ENCODE results near the gene OR7G1.

Gene OR7G1

DNA sequence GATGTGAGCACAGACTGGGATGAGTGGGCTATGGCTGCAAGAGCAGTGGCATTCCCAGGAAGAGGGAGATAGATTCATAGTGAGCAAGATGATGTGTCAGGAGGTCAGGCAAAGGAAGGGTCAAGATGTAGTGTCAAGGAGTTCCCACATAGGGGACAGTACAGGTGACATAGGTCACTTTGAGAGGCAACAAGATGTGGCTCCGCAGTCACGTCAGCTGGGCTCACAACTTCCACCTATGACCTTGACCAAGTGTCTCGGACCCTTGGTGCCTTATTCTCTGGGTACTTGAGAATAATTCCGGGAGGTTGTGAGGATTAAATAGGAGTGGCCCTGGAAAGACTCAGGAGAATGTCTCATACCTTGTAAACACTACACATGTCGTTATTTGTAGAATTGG is 35.1 kb upstream of the OR7G1 start:
- TF ChIP-seq, protein P1, sequence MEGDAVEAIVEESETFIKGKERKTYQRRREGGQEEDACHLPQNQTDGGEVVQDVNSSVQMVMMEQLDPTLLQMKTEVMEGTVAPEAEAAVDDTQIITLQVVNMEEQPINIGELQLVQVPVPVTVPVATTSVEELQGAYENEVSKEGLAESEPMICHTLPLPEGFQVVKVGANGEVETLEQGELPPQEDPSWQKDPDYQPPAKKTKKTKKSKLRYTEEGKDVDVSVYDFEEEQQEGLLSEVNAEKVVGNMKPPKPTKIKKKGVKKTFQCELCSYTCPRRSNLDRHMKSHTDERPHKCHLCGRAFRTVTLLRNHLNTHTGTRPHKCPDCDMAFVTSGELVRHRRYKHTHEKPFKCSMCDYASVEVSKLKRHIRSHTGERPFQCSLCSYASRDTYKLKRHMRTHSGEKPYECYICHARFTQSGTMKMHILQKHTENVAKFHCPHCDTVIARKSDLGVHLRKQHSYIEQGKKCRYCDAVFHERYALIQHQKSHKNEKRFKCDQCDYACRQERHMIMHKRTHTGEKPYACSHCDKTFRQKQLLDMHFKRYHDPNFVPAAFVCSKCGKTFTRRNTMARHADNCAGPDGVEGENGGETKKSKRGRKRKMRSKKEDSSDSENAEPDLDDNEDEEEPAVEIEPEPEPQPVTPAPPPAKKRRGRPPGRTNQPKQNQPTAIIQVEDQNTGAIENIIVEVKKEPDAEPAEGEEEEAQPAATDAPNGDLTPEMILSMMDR (IDR thresholded peaks at IDR 0.05; ENCODE audit: insufficient read depth, low read depth, low read length, missing control alignments): no peak
- DNase-seq (ENCODE audit: low read depth): no peak
- no peak overlapping the region for H3K4me3 ChIP-seq (ENCODE audit: low read length)

DNA sequence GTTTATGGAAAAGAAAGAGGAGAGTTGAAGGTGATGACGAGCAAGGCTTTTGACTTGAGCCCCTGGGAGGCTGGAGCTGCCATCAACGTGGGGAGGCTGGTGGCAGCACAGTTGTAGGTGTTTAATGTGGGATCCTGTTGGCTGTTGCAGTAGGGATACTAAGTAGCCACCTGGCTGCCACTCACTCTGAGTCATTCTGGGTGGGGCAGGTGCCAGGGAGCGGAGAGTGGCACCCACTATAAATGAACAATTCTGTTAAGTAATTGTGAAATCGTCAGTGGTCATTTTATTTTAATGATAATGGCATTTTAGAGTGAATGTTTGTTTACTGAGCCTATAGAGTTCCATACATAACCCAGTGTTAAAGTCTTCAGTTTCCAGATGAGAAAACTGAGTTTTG is 34.4 kb upstream of the OR7G1 start:
- H3K4me3 ChIP-seq (ENCODE audit: low read length): no peak overlapping the region
- TF ChIP-seq, protein P1 (IDR thresholded peaks at IDR 0.05; ENCODE audit: insufficient read depth, low read depth, low read length, missing control alignments): no peak
- peak; percentile 61 for DNase-seq (ENCODE audit: low read depth)

DNA sequence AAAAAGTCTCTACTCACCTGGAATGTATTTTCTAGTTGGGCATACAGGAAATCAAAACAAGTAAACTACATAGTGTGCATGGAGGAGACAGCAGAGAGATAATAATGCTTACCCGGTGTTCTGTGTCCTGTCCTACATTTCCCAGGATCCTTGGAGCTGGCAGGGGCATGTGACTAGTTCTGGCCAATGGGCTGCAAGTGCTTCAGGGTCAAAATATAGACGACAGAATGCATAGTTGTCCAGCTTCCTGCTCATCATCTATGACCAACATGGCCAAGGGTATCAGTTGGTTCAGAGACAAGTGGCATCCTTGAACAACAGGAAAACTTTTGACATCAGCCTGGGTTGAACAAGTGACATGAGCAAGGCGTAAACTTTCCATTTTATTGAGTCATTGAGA is 33.1 kb upstream of the OR7G1 start:
- TF ChIP-seq, protein P1 (IDR thresholded peaks at IDR 0.05; ENCODE audit: insufficient read depth, low read depth, low read length, missing control alignments): no peak
- DNase-seq (ENCODE audit: low read depth): no peak

DNA sequence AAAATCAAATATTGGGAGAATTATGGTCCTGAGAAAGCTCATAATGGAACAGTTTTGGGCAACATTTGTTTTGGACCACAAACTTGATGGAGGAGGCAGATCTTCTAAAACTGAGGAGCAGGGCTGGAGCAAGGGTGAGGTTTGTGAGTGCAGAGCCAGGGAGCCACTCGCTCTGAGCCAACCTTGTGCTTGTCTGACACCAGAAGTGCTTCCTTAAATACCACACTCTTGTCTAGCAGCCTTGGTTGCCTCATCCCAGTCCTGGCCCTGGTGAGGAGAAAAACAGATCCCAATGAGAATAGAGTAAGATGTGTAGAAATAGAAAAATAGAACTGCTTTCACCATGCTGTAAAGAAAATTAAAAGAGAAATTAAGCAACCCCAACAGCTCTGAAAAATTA is 31.3 kb upstream of the OR7G1 start:
- no peak for DNase-seq (ENCODE audit: low read depth)
- TF ChIP-seq, protein P1 (IDR thresholded peaks at IDR 0.05; ENCODE audit: insufficient read depth, low read depth, low read length, missing control alignments): no peak

More for the DNA sequence above, 33.1 kb upstream of the OR7G1 start:
- no peak overlapping the region for H3K4me3 ChIP-seq (ENCODE audit: low read length)

DNA sequence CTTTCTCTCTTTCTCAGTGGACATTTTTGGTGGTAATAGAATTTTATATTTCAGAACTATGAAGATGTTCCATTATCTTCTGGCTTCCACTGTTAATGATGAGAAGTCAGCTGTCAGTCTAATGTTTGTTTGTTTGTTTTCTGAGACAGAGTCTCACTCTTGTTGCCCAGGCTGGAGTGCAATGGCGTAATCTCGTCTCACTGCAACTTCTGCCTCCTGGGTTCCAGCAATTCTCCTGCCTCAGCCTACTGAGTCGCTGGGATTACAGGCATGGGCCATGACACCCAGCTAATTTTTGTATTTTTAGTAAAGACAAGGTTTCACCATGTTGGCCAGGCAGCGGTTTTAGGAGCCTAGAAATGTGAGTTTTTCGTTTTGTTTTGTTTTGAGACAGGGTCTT is 29.4 kb upstream of the OR7G1 start:
- H3K4me3 ChIP-seq (ENCODE audit: low read length): no peak overlapping the region
- TF ChIP-seq, protein P1 (IDR thresholded peaks at IDR 0.05; ENCODE audit: insufficient read depth, low read depth, low read length, missing control alignments): no peak
- no peak for DNase-seq (ENCODE audit: low read depth)

More for the DNA sequence above, 31.3 kb upstream of the OR7G1 start:
- no peak overlapping the region for H3K4me3 ChIP-seq (ENCODE audit: low read length)

DNA sequence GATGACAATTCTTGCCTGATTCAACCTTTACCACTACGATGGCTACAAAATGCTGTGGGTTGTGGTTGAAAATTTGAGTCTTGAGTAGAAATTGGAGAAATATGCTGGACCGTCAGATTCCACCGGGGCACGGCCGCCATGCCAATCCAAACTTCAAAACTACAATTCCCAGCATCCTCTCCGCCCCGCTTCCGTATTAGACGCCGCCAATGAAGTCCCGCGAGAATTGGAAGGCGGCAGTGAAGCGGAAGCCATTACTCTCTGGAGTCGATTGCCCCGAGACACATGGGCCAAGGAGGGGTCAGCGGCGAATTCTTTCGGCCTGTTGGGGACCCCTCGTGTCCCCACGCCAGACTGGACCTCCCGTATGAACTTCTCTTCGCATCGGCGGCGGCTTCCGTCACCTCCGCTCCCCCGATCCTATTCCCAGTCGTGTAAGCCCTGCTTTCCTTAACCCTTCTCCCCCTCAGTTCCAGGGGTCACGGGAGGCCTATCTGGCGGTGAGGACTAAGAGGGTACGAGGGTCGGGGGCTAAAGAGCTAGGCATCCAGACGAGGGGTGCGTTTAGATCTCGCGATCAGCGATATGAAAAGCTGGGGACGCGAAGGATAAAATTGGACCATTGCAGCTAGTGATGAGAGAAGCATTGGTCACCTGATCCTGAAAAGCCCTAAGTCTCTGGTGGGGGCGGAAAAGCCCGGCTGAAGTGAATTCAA is 24.8 kb upstream of the OR7G1 start, which contains the start of gene ZNF317:
Gene ZNF317, plus strand, starts transcription at position 239 of the 716 bp plus-strand sequence. CDS start 15,620 bp downstream, outside the sequence.
- peak; percentile 94 for DNase-seq (ENCODE audit: low read depth)
- TF ChIP-seq, protein P1 (IDR thresholded peaks at IDR 0.05; ENCODE audit: insufficient read depth, low read depth, low read length, missing control alignments): no peak
- H3K4me3 ChIP-seq (ENCODE audit: low read length): peak within 1 kb of the TSS; percentile 72

All from epithelial cell of esophagus (primary cell).